Neural progenitor cell (in vitro differentiated cells): ENCODE results near the gene CEACAM5.

Source experiments
- EZH2 ChIP-seq: fragments of 200-600 bp; sonication (generic); IDR thresholded peaks from 2 replicates; pipeline ENCODE4 v1.6.1; 2017; ENCODE audit warnings: antibody characterized with exemption, mild to moderate bottlenecking, moderate library complexity
- EZH2phosphoT487 ChIP-seq: fragments of 200-600 bp; sonication (generic); IDR thresholded peaks from 2 replicates; pipeline ENCODE4 v1.6.1; 2017; ENCODE audit warnings: antibody characterized with exemption
- TF ChIP-seq, protein P1 (sequence below): fragments of 200-600 bp; sonication (generic); IDR thresholded peaks from 2 replicates; pipeline ENCODE4 v1.5.1; 2017; ENCODE audit warnings: antibody characterized with exemption, mild to moderate bottlenecking

DNA sequence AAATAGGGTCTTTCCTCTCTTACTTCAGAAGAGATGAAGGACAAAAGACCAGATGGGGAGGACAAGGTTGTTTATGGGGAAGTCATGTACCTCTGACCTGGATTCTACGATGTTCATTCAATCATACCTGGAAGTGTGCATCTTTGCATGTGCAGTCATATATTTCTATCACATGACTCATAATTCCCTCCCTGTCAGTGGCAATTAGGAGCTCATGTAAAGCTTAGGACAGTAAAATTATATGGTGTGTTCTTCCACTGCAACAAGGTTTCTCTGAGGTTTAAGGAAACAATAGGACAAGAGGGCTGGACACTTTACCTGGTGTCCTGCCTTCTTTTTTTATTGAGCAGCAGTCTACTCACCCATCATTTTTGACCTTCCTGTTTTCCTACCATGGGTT, 40.1 kb upstream of the CEACAM5 start:
- TF ChIP-seq, protein P1, sequence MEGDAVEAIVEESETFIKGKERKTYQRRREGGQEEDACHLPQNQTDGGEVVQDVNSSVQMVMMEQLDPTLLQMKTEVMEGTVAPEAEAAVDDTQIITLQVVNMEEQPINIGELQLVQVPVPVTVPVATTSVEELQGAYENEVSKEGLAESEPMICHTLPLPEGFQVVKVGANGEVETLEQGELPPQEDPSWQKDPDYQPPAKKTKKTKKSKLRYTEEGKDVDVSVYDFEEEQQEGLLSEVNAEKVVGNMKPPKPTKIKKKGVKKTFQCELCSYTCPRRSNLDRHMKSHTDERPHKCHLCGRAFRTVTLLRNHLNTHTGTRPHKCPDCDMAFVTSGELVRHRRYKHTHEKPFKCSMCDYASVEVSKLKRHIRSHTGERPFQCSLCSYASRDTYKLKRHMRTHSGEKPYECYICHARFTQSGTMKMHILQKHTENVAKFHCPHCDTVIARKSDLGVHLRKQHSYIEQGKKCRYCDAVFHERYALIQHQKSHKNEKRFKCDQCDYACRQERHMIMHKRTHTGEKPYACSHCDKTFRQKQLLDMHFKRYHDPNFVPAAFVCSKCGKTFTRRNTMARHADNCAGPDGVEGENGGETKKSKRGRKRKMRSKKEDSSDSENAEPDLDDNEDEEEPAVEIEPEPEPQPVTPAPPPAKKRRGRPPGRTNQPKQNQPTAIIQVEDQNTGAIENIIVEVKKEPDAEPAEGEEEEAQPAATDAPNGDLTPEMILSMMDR, result no peak
- TF ChIP-seq EZH2phosphoT487, result no peak
- TF ChIP-seq EZH2, result no peak
